Spleen (tissue), 7 donors: ENCODE measurements around the gene TPK1.

Experiments
- CTCF ChIP-seq, 11 experiments: fragments of 200-600 bp in 7 of 11; fragments of 450-650 bp in 4 of 11; sonication (generic) in 4 of 11; IDR thresholded peaks in 8 of 11; conservative IDR thresholded peaks in 3 of 11; 1 replicate in 7 of 11; 2 replicates in 4 of 11; pipeline versions ENCODE4 v1.4.0 to v1.8.0; 2016 to 2021; ENCODE audit warnings: antibody characterized with exemption in 11 of 11, inconsistent platforms in 4 of 11, mild to moderate bottlenecking in 1 of 11
- POLR2AphosphoS5 ChIP-seq, 3 donors: sonication (generic); formaldehyde crosslinking; IDR thresholded peaks; one replicate each; pipeline ENCODE4 v1.5.1; 2017; ENCODE audit warnings: antibody characterized with exemption in 3 of 3
- donor health status: DM: no; HTN: no; CAD: no; lungs with moderate emphysema.
- donor health status: DM: no; HTN: no; CAD: no.
- donor health status: DM: no; HTN: no; CAD: no.

- no peak for TF ChIP-seq POLR2AphosphoS5 (IDR thresholded peaks at IDR 0.05)
- no peak for TF ChIP-seq CTCF (IDR thresholded peaks at IDR 0.05 in 8 of 11, conservative IDR thresholded peaks at IDR 0.05 in 3 of 11)
Observed at GRCh38 chr7:144519925-144520324, 315.9 kb downstream of the TPK1 start.
